HFF-Myc (cell line): ENCODE data around the gene ZDHHC8.

ENCODE experiments used
- DNase-seq: peaks from one replicate; pipeline ENCODE4 v3.0.0-alpha.2; 2011; ENCODE audit warnings: low read depth; ENCODE audit errors: extremely low read depth
- H3K4me3 ChIP-seq: replicated peaks from 2 replicates; pipeline ENCODE4 v1.5.1; 2011; ENCODE audit warnings: low read depth, mild to moderate bottlenecking, control low read depth, low read length
- TF ChIP-seq, protein P1 (sequence below): IDR thresholded peaks from 2 replicates; pipeline ENCODE4 v1.5.1; 2012; ENCODE audit warnings: mild to moderate bottlenecking, low read depth, low read length, control low read depth; ENCODE audit errors: missing control alignments

The ZDHHC8 gene

DNA sequence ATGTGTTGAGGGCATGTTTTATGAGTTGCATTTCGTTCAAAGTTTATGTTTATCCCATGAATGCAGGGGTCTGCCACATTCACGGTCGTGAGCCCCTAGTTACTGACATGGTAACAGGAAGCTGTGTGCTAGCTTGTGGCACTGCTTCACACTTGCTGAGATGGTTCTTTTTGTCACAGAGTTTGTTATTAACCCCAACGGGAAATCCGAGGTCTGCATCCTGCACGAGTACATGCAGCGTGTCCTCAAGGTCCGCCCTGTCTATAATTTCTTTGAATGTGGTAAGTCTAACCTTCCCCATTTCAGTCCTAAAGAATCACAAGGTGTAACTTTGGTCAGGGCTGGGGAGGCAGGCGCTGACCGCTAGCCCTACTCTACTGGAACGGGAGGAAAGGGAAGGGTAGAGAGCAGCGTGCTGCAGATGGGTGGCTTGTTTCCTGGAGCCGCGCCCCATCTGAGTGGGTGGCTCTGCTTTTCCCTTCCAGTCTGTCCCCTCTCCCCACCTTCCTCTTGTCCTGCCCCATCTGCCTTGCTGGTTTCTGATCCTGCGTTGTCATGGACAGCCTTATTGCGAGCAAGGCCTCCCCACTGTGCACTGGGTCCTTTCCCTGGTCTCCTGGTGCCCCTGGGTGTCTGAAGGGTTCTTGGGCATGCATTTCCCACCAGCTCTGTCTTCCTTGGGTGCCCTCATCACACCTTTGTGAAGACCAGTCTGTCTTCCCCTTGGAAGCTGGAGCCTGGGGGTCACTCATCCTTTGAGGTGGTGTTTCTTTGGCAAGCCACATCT is 39.7 kb upstream of the ZDHHC8 start:
- DNase-seq = no peak
- TF ChIP-seq, protein P1, sequence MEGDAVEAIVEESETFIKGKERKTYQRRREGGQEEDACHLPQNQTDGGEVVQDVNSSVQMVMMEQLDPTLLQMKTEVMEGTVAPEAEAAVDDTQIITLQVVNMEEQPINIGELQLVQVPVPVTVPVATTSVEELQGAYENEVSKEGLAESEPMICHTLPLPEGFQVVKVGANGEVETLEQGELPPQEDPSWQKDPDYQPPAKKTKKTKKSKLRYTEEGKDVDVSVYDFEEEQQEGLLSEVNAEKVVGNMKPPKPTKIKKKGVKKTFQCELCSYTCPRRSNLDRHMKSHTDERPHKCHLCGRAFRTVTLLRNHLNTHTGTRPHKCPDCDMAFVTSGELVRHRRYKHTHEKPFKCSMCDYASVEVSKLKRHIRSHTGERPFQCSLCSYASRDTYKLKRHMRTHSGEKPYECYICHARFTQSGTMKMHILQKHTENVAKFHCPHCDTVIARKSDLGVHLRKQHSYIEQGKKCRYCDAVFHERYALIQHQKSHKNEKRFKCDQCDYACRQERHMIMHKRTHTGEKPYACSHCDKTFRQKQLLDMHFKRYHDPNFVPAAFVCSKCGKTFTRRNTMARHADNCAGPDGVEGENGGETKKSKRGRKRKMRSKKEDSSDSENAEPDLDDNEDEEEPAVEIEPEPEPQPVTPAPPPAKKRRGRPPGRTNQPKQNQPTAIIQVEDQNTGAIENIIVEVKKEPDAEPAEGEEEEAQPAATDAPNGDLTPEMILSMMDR = no peak
- H3K4me3 ChIP-seq = no peak overlapping the region

DNA sequence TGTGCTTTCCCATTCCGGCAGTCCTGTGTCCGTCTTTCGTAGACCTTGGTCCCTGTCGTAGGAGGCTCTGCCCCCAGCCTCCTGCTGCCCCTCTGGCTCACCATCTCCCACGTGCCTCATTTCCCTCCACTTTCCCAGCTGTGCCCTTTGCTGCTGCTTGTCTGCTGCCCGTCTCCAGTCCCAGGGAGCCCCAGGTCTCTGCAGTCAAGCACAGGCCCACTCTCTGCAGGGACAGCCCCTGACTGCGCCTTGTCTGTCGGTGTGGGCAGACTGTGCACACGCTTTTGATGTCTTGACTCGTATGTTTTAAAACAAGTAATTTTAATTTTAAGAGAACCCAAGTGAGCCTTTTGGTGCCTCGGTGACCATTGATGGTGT is 39.1 kb upstream of the ZDHHC8 start:
- DNase-seq = no peak
- TF ChIP-seq, protein P1 = no peak
- no peak overlapping the region for H3K4me3 ChIP-seq

DNA sequence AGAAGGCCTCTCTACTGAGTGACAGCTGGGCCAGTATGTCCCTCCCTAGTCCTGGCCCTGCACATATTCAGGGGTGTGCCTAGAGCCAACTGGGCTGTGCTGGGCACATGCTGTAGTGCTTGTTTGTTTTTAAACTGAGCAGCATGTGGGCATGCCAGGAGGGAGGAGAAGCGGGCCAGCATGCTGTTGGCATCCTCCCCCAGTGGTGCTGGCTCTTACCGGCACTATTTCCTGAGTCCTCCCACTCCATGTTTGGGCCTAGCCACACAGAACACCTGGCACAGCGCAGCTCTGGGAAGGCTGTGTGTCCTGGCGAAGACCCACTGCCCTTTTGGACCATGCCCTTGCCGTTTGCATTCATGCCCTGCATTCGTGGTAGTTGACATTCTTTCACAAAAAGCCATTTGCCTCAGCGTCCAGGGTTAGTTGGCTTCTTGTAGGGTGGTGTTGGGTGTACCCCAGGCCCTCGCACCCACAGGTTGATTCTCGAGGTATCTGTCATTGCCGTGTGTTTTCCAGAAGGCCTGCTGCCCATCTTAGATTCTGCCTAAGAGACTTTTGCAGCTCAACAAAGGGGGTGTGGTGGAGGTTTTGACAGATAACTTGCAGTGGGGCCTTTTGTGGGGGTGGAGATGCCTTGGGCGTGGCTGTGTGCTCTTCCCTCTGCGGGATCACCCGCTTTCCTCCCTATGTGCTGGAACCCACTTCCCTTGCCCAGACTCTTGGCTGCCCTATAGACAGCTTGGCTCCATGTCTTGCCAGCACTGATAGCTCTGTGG is 38.0 kb upstream of the ZDHHC8 start:
- no peak for DNase-seq
- TF ChIP-seq, protein P1 = no peak
- no peak overlapping the region for H3K4me3 ChIP-seq

DNA sequence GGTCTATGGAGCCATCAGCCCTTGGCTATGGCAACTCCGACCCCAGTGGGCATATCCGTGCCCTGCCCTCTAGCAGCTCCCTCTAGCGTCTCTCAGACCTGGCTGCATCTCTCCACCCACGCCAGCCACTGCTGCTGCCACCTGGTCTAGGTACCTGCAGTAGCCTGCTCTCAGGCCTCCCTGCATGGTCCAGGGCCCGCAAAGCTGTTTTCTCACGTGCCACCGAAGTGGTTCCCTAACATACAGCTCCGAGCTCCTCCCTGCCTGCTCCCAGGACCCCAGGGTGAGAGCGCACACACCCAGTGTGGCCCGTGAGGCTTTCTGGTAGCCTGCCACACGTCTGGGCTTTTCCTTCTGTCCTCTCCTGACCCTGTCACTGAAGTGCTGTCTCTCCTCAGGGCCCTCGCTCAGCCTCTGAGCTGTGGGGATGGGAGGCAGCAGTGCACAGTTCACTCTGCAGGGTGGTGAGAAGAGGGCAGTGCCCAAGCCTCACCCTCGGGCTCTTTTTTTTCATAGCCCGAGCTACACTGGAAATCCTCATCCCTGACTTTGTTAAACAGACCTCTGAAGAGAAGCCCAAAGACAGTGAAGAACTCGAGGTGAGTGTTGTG is 37.3 kb upstream of the ZDHHC8 start:
- H3K4me3 ChIP-seq = no peak overlapping the region
- DNase-seq = no peak
- TF ChIP-seq, protein P1 = no peak

DNA sequence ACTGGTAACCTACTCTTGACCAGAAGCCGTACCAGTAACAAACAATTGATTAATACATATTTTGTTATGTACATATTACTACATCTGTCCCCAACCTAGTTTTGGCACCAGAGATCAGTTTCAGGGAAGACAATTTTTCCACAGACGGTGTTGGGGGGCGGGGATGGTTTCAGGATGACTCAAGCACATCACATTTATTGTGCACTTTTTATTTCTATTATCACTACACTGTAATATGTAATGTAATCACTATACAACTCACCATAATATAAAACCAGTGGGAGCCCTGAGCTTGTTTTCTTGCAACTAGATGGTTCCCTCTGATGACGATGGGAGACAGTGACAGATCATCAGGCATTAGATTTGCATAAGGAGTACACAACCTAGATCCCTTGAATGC is 36.1 kb upstream of the ZDHHC8 start:
- DNase-seq = no peak
- TF ChIP-seq, protein P1 = no peak
- no peak overlapping the region for H3K4me3 ChIP-seq

DNA sequence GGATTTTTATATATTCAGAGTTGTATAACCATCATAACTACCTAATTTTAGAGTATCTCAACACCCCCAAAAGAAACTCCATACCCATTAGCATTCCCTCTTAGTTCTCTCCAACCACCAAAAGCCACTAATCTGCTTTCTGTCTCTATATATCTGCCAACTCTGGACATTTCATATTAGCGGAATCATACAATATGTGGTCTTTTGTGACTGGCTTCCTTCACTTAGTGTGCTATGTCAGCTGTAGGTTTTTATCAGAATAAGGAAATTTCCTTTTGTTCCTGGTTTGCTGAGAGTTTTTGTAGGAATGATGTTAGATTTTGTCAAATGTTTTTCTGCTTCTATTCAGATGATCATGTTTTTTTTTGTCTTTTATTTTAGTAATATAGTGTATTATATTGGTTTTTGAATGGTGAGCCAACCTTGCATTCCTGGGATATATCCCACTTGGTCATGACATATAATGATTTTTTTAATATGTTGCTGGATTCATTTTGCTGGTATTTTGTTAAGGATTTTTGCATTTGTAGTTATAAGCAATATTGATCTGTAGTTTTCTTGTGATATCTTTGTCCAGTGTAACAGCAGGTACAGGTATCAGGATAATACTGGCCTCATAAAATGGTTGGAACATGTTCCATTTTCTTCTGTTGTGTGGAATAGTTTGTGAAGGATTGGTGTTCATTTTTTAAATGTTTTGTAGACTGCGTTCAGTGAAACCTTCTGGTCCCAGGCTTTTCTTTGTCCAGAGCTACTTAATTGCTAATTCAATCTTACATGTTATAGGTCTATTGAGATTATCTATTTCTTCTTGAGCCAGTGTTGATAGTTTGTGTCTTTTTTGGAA is 34.8 kb upstream of the ZDHHC8 start:
- no peak overlapping the region for H3K4me3 ChIP-seq
- DNase-seq = no peak
- TF ChIP-seq, protein P1 = no peak
